H9 (cell line): ENCODE data around the gene GPR107. TPM values are rescaled to one million over a fixed set of nuclear protein-coding genes. Genes with fewer than 3 reads are reported as not detected.

Source experiments
- DNase-seq: peaks from one replicate; pipeline ENCODE4 v3.0.0-alpha.2; 2017
- H2AFZ ChIP-seq: one replicate; pipeline ENCODE4 v1.6.1; 2013; ENCODE audit warnings: mild to moderate bottlenecking, low read length, control low read depth, moderate library complexity
- H2AK5ac ChIP-seq: 2 replicates; pipeline ENCODE4 v1.6.1; 2013; ENCODE audit warnings: low read length, control low read depth, mixed read lengths; ENCODE audit not compliant: insufficient read length
- H2BK120ac ChIP-seq: one replicate; pipeline ENCODE4 v1.6.1; 2013; ENCODE audit warnings: low read depth, mild to moderate bottlenecking, low read length, control low read depth, inconsistent platforms; ENCODE audit not compliant: poor library complexity, severe bottlenecking
- H2BK12ac ChIP-seq: 2 replicates; pipeline ENCODE4 v1.6.1; 2013; ENCODE audit warnings: low read length, control low read depth, mixed read lengths, low read depth; ENCODE audit not compliant: insufficient read length
- H2BK15ac ChIP-seq: 2 replicates; pipeline ENCODE4 v1.6.1; 2013; ENCODE audit warnings: low read depth, low read length, control low read depth
- H2BK20ac ChIP-seq: one replicate; pipeline ENCODE4 v1.6.1; 2013; ENCODE audit warnings: low read depth, mild to moderate bottlenecking, low read length, control low read depth, inconsistent platforms; ENCODE audit not compliant: poor library complexity, severe bottlenecking
- H2BK5ac ChIP-seq: 2 replicates; pipeline ENCODE4 v1.6.1; 2013; ENCODE audit warnings: low read length, control low read depth, mixed read lengths; ENCODE audit not compliant: insufficient read length
- H3K14ac ChIP-seq: 2 replicates; pipeline ENCODE4 v1.6.1; 2013; ENCODE audit warnings: low read length, control low read depth; ENCODE audit not compliant: insufficient read depth
- H3K18ac ChIP-seq: 2 replicates; pipeline ENCODE4 v1.6.1; 2013; ENCODE audit warnings: low read depth, mild to moderate bottlenecking, mixed read lengths, low read length, control low read depth; ENCODE audit not compliant: insufficient read length
- H3K23ac ChIP-seq: 2 replicates; pipeline ENCODE4 v1.6.1; 2013; ENCODE audit warnings: low read length, control low read depth, mixed read lengths, low read depth; ENCODE audit not compliant: insufficient read length
- H3K23me2 ChIP-seq: 2 replicates; pipeline ENCODE4 v1.6.1; 2013; ENCODE audit warnings: low read depth, mild to moderate bottlenecking, mixed read lengths, low read length, control low read depth; ENCODE audit not compliant: insufficient read length, poor library complexity, severe bottlenecking
- H3K27ac ChIP-seq: 2 replicates; pipeline ENCODE4 v1.5.1; 2013; ENCODE audit warnings: low read length, control low read depth, mixed read lengths, low read depth; ENCODE audit not compliant: insufficient read length
- H3K27me3 ChIP-seq: 2 replicates; pipeline ENCODE4 v1.6.1; 2013; ENCODE audit warnings: low read length, control low read depth, inconsistent platforms; ENCODE audit not compliant: insufficient read depth
- H3K4ac ChIP-seq: 2 replicates; pipeline ENCODE4 v1.6.1; 2013; ENCODE audit warnings: low read depth, mild to moderate bottlenecking, control low read depth, inconsistent platforms, low read length, moderate library complexity
- H3K4me1 ChIP-seq: 2 replicates; pipeline ENCODE4 v1.6.1; 2013; ENCODE audit warnings: low read length, control low read depth, inconsistent platforms; ENCODE audit not compliant: insufficient read depth
- H3K4me2 ChIP-seq: 2 replicates; pipeline ENCODE4 v1.6.1; 2013; ENCODE audit warnings: low read length, control low read depth, mixed read lengths; ENCODE audit not compliant: insufficient read length, insufficient read depth
- H3K56ac ChIP-seq: 2 replicates; pipeline ENCODE4 v1.6.1; 2013; ENCODE audit warnings: low read depth, mild to moderate bottlenecking, mixed read lengths, low read length, control low read depth; ENCODE audit not compliant: insufficient read length
- H3K79me1 ChIP-seq: 2 replicates; pipeline ENCODE4 v1.6.1; 2013; ENCODE audit warnings: low read depth, mild to moderate bottlenecking, moderate library complexity, low read length, control low read depth, inconsistent platforms; ENCODE audit not compliant: insufficient read depth, poor library complexity, severe bottlenecking
- H3K79me2 ChIP-seq: 2 replicates; pipeline ENCODE4 v1.6.1; 2013; ENCODE audit warnings: low read length, control low read depth, inconsistent platforms; ENCODE audit not compliant: insufficient read depth
- H3K9ac ChIP-seq: 2 replicates; pipeline ENCODE4 v1.6.1; 2013; ENCODE audit warnings: low read length, control low read depth, mixed read lengths; ENCODE audit not compliant: insufficient read length; ENCODE audit errors: extremely low read depth
- H3K9me3 ChIP-seq: one replicate; pipeline ENCODE4 v1.6.1; 2013; ENCODE audit warnings: low read depth, low read length, inconsistent platforms; ENCODE audit not compliant: control insufficient read depth
- H3T11ph ChIP-seq: one replicate; pipeline ENCODE4 v1.6.1; 2013; ENCODE audit warnings: mild to moderate bottlenecking, low read length, control low read depth, inconsistent platforms
- H4K20me1 ChIP-seq: one replicate; pipeline ENCODE4 v1.6.1; 2013; ENCODE audit not compliant: control insufficient read depth, insufficient read length, insufficient read depth
- H4K5ac ChIP-seq: 2 replicates; pipeline ENCODE4 v1.6.1; 2013; ENCODE audit warnings: low read depth, mild to moderate bottlenecking, mixed read lengths, low read length, control low read depth; ENCODE audit not compliant: insufficient read length
- H4K8ac ChIP-seq: replicated peaks from 2 replicates; pipeline ENCODE4 v1.6.1; 2013; ENCODE audit warnings: low read length, control low read depth, mixed read lengths, low read depth; ENCODE audit not compliant: insufficient read length
- H4K91ac ChIP-seq: 2 replicates; pipeline ENCODE4 v1.6.1; 2013; ENCODE audit warnings: low read depth, mild to moderate bottlenecking, moderate library complexity, mixed read lengths, low read length, control low read depth; ENCODE audit not compliant: insufficient read length
- H3K27ac Mint-ChIP-seq, 3 experiments: 2 replicates in 2 of 3; 3 replicates in 1 of 3; pipeline ENCODE4 v1.8.0; 2020 to 2021; ENCODE audit warnings: mixed read lengths in 3 of 3, mild to moderate bottlenecking in 1 of 3, moderate library complexity in 1 of 3
- H3K27me3 Mint-ChIP-seq: 2 replicates; pipeline ENCODE4 v1.8.0; 2021; ENCODE audit warnings: low read depth, mild to moderate bottlenecking, moderate library complexity, mixed read lengths
- H3K36me3 Mint-ChIP-seq, 3 experiments: 2 replicates in 2 of 3; 3 replicates in 1 of 3; pipeline ENCODE4 v1.8.0; 2020 to 2021; ENCODE audit warnings: low read depth in 3 of 3, mixed read lengths in 3 of 3; ENCODE audit not compliant: insufficient read depth in 1 of 3
- H3K4me1 Mint-ChIP-seq, 2 experiments: 2 replicates each; pipeline ENCODE4 v1.8.0; 2020; ENCODE audit warnings: mixed read lengths in 2 of 2
- H3K4me3 Mint-ChIP-seq, 2 experiments: 2 replicates in 1 of 2; 3 replicates in 1 of 2; pipeline ENCODE4 v1.8.0; 2020 to 2021; ENCODE audit warnings: mild to moderate bottlenecking in 2 of 2, mixed read lengths in 2 of 2, moderate library complexity in 1 of 2
- H3K9me3 Mint-ChIP-seq, 2 experiments: 2 replicates in 1 of 2; 3 replicates in 1 of 2; pipeline ENCODE4 v1.8.0; 2020; ENCODE audit warnings: mild to moderate bottlenecking in 2 of 2, mixed read lengths in 2 of 2, moderate library complexity in 1 of 2
- CTCF ChIP-seq: fragments of 200-600 bp; sonication (generic); conservative IDR thresholded peaks from 3 replicates; pipeline ENCODE4 v1.8.0; 2021; ENCODE audit warnings: antibody characterized with exemption, mild to moderate bottlenecking
- WGBS: extraction: QIAGEN DNeasy Blood & Tissue Kit; methylation state at CpG from one replicate; pipeline ENCODE4 v1.1.7; 2013; ENCODE audit warnings: missing lambda C conversion rate, low lambda C conversion rate, mixed read lengths; ENCODE audit not compliant: insufficient read length; ENCODE audit errors: extremely low coverage; 5-methylcytosine and 5-hydroxymethylcytosine counted together
- total RNA-seq: library from RNA; stranded (reverse); gene quantifications from 2 replicates; pipeline ENCODE4 v1.2.1, GENCODE V29; 2021

Gene GPR107
- total RNA-seq, 1 experiment from 2014 or later, result 38.0 TPM

GRCh38 chr9:130090915-130091314 is 37.2 kb downstream of the GPR107 start:
- no peak for TF ChIP-seq CTCF
- H2AFZ ChIP-seq, result no peak overlapping the region
- no peak overlapping the region for H3K4me3 Mint-ChIP-seq

More at GRCh38 chr9:130090915-130091314, 37.2 kb downstream of the GPR107 start:
- no peak overlapping the region for H3K23ac ChIP-seq
- no peaks in the 10 kb centered on the region for H3K79me1 ChIP-seq
- H2AK5ac ChIP-seq, result no peak overlapping the region
- no peak overlapping the region for H2BK12ac ChIP-seq
- Mint-ChIP-seq H3K27me3 (no peaks in the 10 kb centered on the region), H3K36me3 (peaks cover 13 to 64% (median 55%) of the 10 kb centered on the region in 3 experiments; a peak in 6 of 7 replicates), H3K27ac (no peak overlapping the region), H3K9me3 (no peaks in the 10 kb centered on the region), H3K4me1 (no peaks in the 10 kb centered on the region)
- H3K9ac ChIP-seq, result no peak overlapping the region
- H4K91ac ChIP-seq, result no peak overlapping the region
- no peak overlapping the region for H4K8ac ChIP-seq
- H4K5ac ChIP-seq, result no peak overlapping the region
- no peak overlapping the region for H2BK5ac ChIP-seq
- H3K27ac ChIP-seq, result no peak overlapping the region
- no peaks in the 10 kb centered on the region for H3K9me3 ChIP-seq
- no peaks in the 10 kb centered on the region for H3K4me1 ChIP-seq
- no peak overlapping the region for H3K56ac ChIP-seq
- H3T11ph ChIP-seq, result no peak overlapping the region
- no peak overlapping the region for H3K4me2 ChIP-seq
- no peaks in the 10 kb centered on the region for H4K20me1 ChIP-seq
- H3K14ac ChIP-seq, result no peak overlapping the region
- H3K4ac ChIP-seq, result no peak overlapping the region
- no peak for DNase-seq
- H3K18ac ChIP-seq, result no peak overlapping the region
- H2BK20ac ChIP-seq, result no peak overlapping the region
- no peaks in the 10 kb centered on the region for H3K79me2 ChIP-seq
- no peaks in the 10 kb centered on the region for H3K23me2 ChIP-seq
- WGBS, result no CpG with 5 or more reads among the region's 3 CpGs
- H3K27me3 ChIP-seq, result no peaks in the 10 kb centered on the region
- H2BK120ac ChIP-seq, result no peak overlapping the region
- H2BK15ac ChIP-seq, result no peak overlapping the region
